ENCODE measurements around the gene TEX264.

TEX264 gene

GRCh38 chr3:51692980-51693395 lies 21.9 kb downstream of the TEX264 start:
- DNase-seq (ENCODE audit: low read depth, low spot score): no peak

GRCh38 chr3:51696954-51697353 lies 25.9 kb downstream of the TEX264 start:
- DNase-seq (ENCODE audit: low read depth, low spot score): no peak

GRCh38 chr3:51698209-51698608 lies 27.2 kb downstream of the TEX264 start:
- no peak for DNase-seq (ENCODE audit: low read depth, low spot score)

- no peak for DNase-seq (ENCODE audit: low read depth, low spot score)
These were observed 29.4 kb downstream of the TEX264 start for GRCh38 chr3:51700403-51700802.

- DNase-seq (ENCODE audit: low read depth, low spot score): no peak
These were observed 31.1 kb downstream of the TEX264 start for GRCh38 chr3:51702156-51702555.

- no peak for DNase-seq (ENCODE audit: low read depth, low spot score)
These were observed 32.2 kb downstream of the TEX264 start for GRCh38 chr3:51703068-51703760.

DNA sequence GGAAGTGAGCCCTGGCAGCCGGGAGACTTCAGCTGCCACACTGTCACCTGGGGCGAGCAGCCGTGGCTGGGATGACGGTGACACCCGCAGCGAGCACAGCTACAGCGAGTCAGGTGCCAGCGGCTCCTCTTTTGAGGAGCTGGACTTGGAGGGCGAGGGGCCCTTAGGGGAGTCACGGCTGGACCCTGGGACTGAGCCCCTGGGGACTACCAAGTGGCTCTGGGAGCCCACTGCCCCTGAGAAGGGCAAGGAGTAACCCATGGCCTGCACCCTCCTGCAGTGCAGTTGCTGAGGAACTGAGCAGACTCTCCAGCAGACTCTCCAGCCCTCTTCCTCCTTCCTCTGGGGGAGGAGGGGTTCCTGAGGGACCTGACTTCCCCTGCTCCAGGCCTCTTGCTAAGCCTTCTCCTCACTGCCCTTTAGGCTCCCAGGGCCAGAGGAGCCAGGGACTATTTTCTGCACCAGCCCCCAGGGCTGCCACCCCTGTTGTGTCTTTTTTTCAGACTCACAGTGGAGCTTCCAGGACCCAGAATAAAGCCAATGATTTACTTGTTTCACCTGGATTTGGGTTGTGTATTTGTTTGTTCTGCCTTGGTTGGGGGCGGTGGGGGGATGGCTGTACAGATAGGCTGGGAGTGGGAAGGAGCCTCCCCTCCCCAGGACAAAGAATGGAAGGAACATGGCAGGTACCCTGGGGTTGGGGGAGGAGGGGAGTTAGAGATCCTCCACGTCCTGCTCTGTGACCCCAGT lies 32.9 kb downstream of the TEX264 start:
- DNase-seq (ENCODE audit: low read depth, low spot score): no peak

- DNase-seq (ENCODE audit: low read depth, low spot score): no peak
These were observed 33.5 kb downstream of the TEX264 start for GRCh38 chr3:51704511-51704950.

DNA sequence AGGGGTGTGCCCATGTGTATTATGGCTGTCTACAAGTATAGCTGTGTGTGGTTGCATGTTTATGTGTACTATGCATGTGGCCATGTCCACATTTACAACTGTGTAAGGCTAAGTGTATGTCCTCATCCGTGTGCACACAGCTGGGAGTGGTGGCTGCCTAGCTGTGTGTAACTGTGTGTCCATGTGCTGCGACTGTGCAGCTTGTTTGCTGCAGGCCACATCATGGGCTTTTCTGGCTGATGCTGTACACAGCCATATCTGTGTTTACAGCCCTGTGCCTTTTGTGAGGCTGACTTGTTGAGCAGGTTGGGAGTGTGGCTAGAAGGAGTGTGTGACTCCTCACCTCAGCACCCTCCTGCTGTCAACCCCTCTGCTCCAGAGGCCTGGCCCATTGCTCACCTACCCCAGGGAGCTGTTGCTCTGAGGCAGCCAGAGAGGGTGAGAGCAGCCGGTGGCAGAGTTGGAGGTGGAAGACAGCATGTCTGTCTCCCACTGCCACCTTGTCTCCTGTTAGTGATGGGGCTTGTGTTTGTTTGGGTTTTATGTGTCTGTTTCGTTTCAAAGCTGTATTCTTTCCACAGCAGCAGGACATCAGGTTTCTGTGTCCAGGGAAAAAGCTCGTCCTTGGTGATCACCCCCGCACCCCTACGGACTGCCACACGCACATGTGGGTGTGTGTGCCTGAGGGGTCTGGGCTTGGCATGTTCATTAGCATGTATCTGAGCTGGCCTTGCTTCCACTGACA lies 34.4 kb downstream of the TEX264 start:
- DNase-seq (ENCODE audit: low read depth, low spot score): no peak

DNA sequence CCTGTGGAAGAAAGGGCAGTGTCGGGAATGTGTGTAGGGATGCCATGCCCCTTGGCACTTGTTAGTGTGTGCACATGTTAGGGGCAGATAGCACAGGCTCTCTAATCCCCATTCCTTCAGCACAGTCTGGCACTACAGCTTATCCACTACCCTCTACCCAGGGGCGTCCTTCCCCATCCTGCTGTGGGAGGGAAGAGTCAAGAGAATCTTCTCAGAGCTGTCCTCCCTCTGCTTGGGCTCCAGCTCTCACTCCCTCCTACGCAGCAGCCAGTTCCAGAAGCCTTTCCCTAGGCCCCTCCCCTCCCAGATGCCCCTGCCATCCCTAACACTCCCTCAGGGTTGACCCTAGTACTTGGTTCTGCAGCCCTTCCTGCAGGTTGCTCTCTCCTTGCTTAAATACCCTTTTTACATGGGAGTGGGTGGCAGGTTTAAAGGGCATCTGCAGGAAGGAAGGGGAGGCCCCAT lies 35.0 kb downstream of the TEX264 start:
- DNase-seq (ENCODE audit: low read depth, low spot score): no peak

DNA sequence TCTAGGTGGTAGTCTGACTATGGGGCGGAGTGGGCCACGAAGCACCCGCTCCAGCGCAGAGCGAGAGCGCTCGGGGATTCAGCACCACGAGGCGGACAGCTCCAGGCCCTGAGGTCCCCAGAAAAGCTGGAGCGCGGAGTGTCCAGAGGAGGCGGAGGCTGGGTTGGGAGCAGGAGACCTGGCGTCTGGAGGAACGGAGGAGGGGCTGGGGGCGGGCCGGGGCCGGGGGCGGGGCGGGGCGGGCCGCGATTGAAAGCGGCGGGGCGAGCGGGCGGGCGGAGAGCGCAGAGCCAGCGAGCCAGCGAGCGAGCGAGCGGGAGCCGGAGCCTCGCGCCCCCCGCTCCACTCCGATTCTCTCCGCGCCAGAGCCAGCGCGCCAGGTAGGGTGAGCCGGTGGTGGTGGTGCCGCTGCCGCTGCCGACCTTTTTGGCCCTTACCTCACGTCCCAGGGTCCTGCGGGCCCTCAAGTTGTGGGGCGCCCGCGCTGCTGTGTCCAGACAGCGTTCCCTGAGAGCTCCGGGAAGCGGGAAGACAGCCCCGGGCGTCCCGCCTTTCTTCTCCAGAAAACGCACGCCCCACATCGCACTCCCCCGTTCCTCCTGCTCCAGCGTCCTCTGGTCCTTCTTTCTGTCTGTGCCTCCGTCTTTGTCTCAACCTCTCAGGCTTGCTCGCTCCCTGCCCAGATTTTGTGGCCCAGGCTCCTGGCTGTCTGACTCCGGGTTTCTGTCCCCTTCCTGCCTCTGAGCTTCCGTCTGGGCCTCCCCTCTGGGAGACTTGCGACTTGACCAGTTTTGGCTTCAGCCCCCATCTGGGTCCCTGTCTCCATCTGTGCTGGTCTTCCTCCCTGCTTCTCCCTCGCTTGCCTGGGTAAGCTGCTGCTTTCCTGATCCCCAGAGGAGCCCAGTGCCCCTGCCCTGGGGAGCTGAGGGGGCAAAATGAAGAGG lies 36.0 kb downstream of the TEX264 start, which contains the start of gene GRM2:
GRM2 (plus strand) TSS at position 281 of the 944 bp plus-strand sequence. CDS start 1,916 bp downstream, outside the sequence.
- no peak for DNase-seq (ENCODE audit: low read depth, low spot score)

- DNase-seq (ENCODE audit: low read depth, low spot score): no peak
These were observed 37.3 kb downstream of the TEX264 start for GRCh38 chr3:51708216-51708845.

GRCh38 chr3:51709004-51709420 lies 38.0 kb downstream of the TEX264 start:
- DNase-seq (ENCODE audit: low read depth, low spot score): no peak

GRCh38 chr3:51709675-51710074 lies 38.6 kb downstream of the TEX264 start:
- no peak for DNase-seq (ENCODE audit: low read depth, low spot score)

- no peak for DNase-seq (ENCODE audit: low read depth, low spot score)
These were observed 39.7 kb downstream of the TEX264 start for GRCh38 chr3:51710631-51711351.

GRCh38 chr3:51711352-51712037 lies 40.4 kb downstream of the TEX264 start:
- DNase-seq (ENCODE audit: low read depth, low spot score): no peak

DNA sequence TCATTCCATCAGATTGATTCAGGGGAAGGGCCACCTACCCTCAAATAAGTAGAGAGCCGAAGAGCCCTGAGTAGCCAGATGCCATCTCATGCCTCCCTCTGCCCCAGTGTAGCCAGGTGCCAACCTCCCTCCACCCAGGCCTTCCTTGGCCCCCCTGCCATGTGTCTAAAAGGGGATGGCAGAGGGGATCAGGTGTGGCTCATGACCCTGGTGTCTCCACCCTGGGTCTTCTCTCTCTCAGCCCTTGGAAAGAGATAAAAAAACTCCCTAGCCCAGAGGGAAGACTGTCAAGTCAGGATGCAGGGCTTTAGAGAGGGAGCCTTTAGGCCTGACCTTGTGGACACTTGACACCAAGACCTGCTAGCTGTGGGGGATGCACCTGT lies 41.0 kb downstream of the TEX264 start:
- DNase-seq (ENCODE audit: low read depth, low spot score): no peak

GRCh38 chr3:51712511-51712931 lies 41.5 kb downstream of the TEX264 start:
- no peak for DNase-seq (ENCODE audit: low read depth, low spot score)

DNA sequence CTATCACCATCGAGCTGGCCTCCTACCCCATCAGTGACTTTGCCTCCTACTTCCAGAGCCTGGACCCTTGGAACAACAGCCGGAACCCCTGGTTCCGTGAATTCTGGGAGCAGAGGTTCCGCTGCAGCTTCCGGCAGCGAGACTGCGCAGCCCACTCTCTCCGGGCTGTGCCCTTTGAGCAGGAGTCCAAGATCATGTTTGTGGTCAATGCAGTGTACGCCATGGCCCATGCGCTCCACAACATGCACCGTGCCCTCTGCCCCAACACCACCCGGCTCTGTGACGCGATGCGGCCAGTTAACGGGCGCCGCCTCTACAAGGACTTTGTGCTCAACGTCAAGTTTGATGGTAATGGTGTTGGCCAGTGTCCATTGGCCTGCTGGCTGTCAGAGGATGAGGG lies 41.9 kb downstream of the TEX264 start:
- DNase-seq (ENCODE audit: low read depth, low spot score): no peak
